ENCODE results near the gene VPS52. TPM values are rescaled to one million over a fixed set of nuclear protein-coding genes. Genes with fewer than 3 reads are reported as not detected.

Gene VPS52
- total RNA-seq, 1 experiment from 2014 or later, result 57.8 TPM

GRCh38 chr6:33208091-33208967, 63.3 kb downstream of the VPS52 start, which contains the start of gene RING1:
Gene RING1 (plus strand): TSS chr6:33208500. CDS start chr6:33208823, 323 bp downstream.
- Histone ChIP-seq H3K36me3 (replicated peaks; ENCODE audit: control insufficient read depth, insufficient read depth, low read length) (peaks cover 8% of the 10 kb centered on the region), H3K27me3 (ENCODE audit: control insufficient read depth, insufficient read depth, low read length) (peaks cover 57% of the 10 kb centered on the region), H3K4me3 (ENCODE audit: insufficient read depth, low read depth, low read length) (peak within 1 kb of the TSS; percentile 85)
- peak; percentile 98 for DNase-seq

GRCh38 chr6:33207552-33208090, 64.1 kb downstream of the VPS52 start:
- Histone ChIP-seq H3K4me3 (ENCODE audit: insufficient read depth, low read depth, low read length) (peak overlapping the region; percentile 85), H3K27me3 (ENCODE audit: control insufficient read depth, insufficient read depth, low read length) (peaks cover 50% of the 10 kb centered on the region), H3K36me3 (replicated peaks; ENCODE audit: control insufficient read depth, insufficient read depth, low read length) (peaks cover 12% of the 10 kb centered on the region)
- DNase-seq, result peak; percentile 78

- Histone ChIP-seq H3K36me3 (replicated peaks; ENCODE audit: control insufficient read depth, insufficient read depth, low read length) (peaks cover 18% of the 10 kb centered on the region), H3K4me3 (ENCODE audit: insufficient read depth, low read depth, low read length) (peak overlapping the region; percentile 85), H3K27me3 (ENCODE audit: control insufficient read depth, insufficient read depth, low read length) (peaks cover 44% of the 10 kb centered on the region)
- peak; percentile 76 for DNase-seq
These were observed 64.7 kb downstream of the VPS52 start for GRCh38 chr6:33206864-33207551.

GRCh38 chr6:33206027-33206863, 65.4 kb downstream of the VPS52 start:
- no peak for DNase-seq
- no peak overlapping the region for H3K4me3 ChIP-seq (ENCODE audit: insufficient read depth, low read depth, low read length)
- H3K27me3 ChIP-seq (ENCODE audit: control insufficient read depth, insufficient read depth, low read length), result peaks cover 37% of the 10 kb centered on the region
- peaks cover 24% of the 10 kb centered on the region for H3K36me3 ChIP-seq (replicated peaks; ENCODE audit: control insufficient read depth, insufficient read depth, low read length)

GRCh38 chr6:33205191-33206026, 66.3 kb downstream of the VPS52 start:
- H3K27me3 ChIP-seq (ENCODE audit: control insufficient read depth, insufficient read depth, low read length), result peaks cover 34% of the 10 kb centered on the region
- peak; percentile 69 for DNase-seq
- H3K4me3 ChIP-seq (ENCODE audit: insufficient read depth, low read depth, low read length), result peak overlapping the region; percentile 84
- H3K36me3 ChIP-seq (replicated peaks; ENCODE audit: control insufficient read depth, insufficient read depth, low read length), result peaks cover 23% of the 10 kb centered on the region

- DNase-seq, result peak; percentile 99
- Histone ChIP-seq H3K36me3 (replicated peaks; ENCODE audit: control insufficient read depth, insufficient read depth, low read length) (peaks cover 22% of the 10 kb centered on the region), H3K4me3 (ENCODE audit: insufficient read depth, low read depth, low read length) (peak within 1 kb of the TSS; percentile 84), H3K27me3 (ENCODE audit: control insufficient read depth, insufficient read depth, low read length) (peaks cover 31% of the 10 kb centered on the region)
These were observed 67.1 kb downstream of the VPS52 start, which contains the start of gene HSD17B8 for GRCh38 chr6:33204415-33205190. Gene HSD17B8 (plus strand): TSS chr6:33204655. CDS start chr6:33204669, 14 bp downstream.

GRCh38 chr6:33204165-33204414, 67.6 kb downstream of the VPS52 start:
- no peak for DNase-seq
- Histone ChIP-seq H3K27me3 (ENCODE audit: control insufficient read depth, insufficient read depth, low read length) (peaks cover 27% of the 10 kb centered on the region), H3K36me3 (replicated peaks; ENCODE audit: control insufficient read depth, insufficient read depth, low read length) (peaks cover 20% of the 10 kb centered on the region), H3K4me3 (ENCODE audit: insufficient read depth, low read depth, low read length) (no peak overlapping the region)

- DNase-seq, result no peak
- peaks cover 26% of the 10 kb centered on the region for H3K27me3 ChIP-seq (ENCODE audit: control insufficient read depth, insufficient read depth, low read length)
- H3K4me3 ChIP-seq (ENCODE audit: insufficient read depth, low read depth, low read length), result no peak overlapping the region
- peaks cover 20% of the 10 kb centered on the region for H3K36me3 ChIP-seq (replicated peaks; ENCODE audit: control insufficient read depth, insufficient read depth, low read length)
These were observed 68.1 kb downstream of the VPS52 start for GRCh38 chr6:33203443-33204164.

GRCh38 chr6:33202799-33203198, 68.9 kb downstream of the VPS52 start:
- Histone ChIP-seq H3K36me3 (replicated peaks; ENCODE audit: control insufficient read depth, insufficient read depth, low read length) (peaks cover 20% of the 10 kb centered on the region), H3K27me3 (ENCODE audit: control insufficient read depth, insufficient read depth, low read length) (peaks cover 24% of the 10 kb centered on the region), H3K4me3 (ENCODE audit: insufficient read depth, low read depth, low read length) (no peak overlapping the region)
- peak; percentile 5 for DNase-seq

GRCh38 chr6:33201935-33202334, 69.7 kb downstream of the VPS52 start:
- peak; percentile 6 for DNase-seq
- Histone ChIP-seq H3K27me3 (ENCODE audit: control insufficient read depth, insufficient read depth, low read length) (peaks cover 17% of the 10 kb centered on the region), H3K36me3 (replicated peaks; ENCODE audit: control insufficient read depth, insufficient read depth, low read length) (peaks cover 21% of the 10 kb centered on the region), H3K4me3 (ENCODE audit: insufficient read depth, low read depth, low read length) (peak overlapping the region; percentile 61)

- DNase-seq, result no peak
- H3K4me3 ChIP-seq (ENCODE audit: insufficient read depth, low read depth, low read length), result peak overlapping the region; percentile 61
- peaks cover 9% of the 10 kb centered on the region for H3K27me3 ChIP-seq (ENCODE audit: control insufficient read depth, insufficient read depth, low read length)
- H3K36me3 ChIP-seq (replicated peaks; ENCODE audit: control insufficient read depth, insufficient read depth, low read length), result peaks cover 23% of the 10 kb centered on the region
These were observed 70.5 kb downstream of the VPS52 start for GRCh38 chr6:33201147-33201545.

Measured in H7 (cell line).